B cell (primary cell): ENCODE data around the gene SIGLEC7. TPM values are rescaled to one million over a fixed set of nuclear protein-coding genes. Genes with fewer than 3 reads are reported as not detected.

Source experiments
- ATAC-seq: fragments of 200-7000 bp; cut with Tn5 transposase; one replicate; pipeline ENCODE4 v1.10.0; 2021; ENCODE audit warnings: low read depth, mild to moderate bottlenecking, moderate number of reproducible peaks, moderate library complexity
- CTCF ChIA-PET: fragments of 350-600 bp; sonication (Branson Sonifier 250); formaldehyde crosslinking; loops from one replicate; lab custom pipeline; 2021; ENCODE audit warnings: antibody characterized with exemption, inconsistent platforms; lab: Charles Lee
- POLR2A ChIA-PET: fragments of 350-600 bp; sonication (Branson Sonifier 250); formaldehyde crosslinking; loops from one replicate; lab custom pipeline; 2021; ENCODE audit warnings: antibody characterized with exemption; lab: Charles Lee
- DNase-seq: peaks from one replicate; pipeline ENCODE4 v3.0.0; 2013
- H2AFZ ChIP-seq: 2 replicates; pipeline ENCODE4 v1.6.1; 2012; ENCODE audit warnings: mild to moderate bottlenecking, low read depth, low read length; ENCODE audit not compliant: insufficient read depth, poor library complexity, severe bottlenecking
- H3K27ac ChIP-seq, 2 donors: 1 replicate in 1 of 2; 2 replicates in 1 of 2; pipeline ENCODE4 v1.5.1; 2012 to 2013; ENCODE audit warnings: low read length in 2 of 2, mild to moderate bottlenecking in 2 of 2, moderate library complexity in 1 of 2
- H3K27me3 ChIP-seq, 4 experiments: fragments of 200-600 bp in 1 of 4; sonication (generic) in 1 of 4; replicated peaks in 1 of 4; 1 replicate in 2 of 4; 2 replicates in 2 of 4; pipeline versions ENCODE4 v1.6.1 to v1.7.0; 2013 to 2016; ENCODE audit warnings: low read length in 3 of 4, mild to moderate bottlenecking in 2 of 4, mixed read lengths in 1 of 4, moderate library complexity in 1 of 4; ENCODE audit not compliant: insufficient read depth in 4 of 4, control insufficient read depth in 3 of 4; ENCODE audit errors: control extremely low read depth in 1 of 4
- H3K36me3 ChIP-seq, 2 experiments: replicated peaks in 1 of 2; 1 replicate in 1 of 2; 2 replicates in 1 of 2; pipeline versions ENCODE4 v1.6.1 to v1.7.1; 2013; ENCODE audit warnings: low read length in 1 of 2; ENCODE audit not compliant: insufficient read depth in 2 of 2, control insufficient read depth in 1 of 2; ENCODE audit errors: control extremely low read depth in 1 of 2, extremely low read depth in 1 of 2
- H3K4me1 ChIP-seq, 2 donors: fragments of 200-600 bp in 1 of 2; sonication (generic) in 1 of 2; 1 replicate in 1 of 2; 2 replicates in 1 of 2; pipeline versions ENCODE4 v1.5.1 to v1.6.1; 2013 to 2017; ENCODE audit warnings: low read length in 2 of 2; ENCODE audit not compliant: control insufficient read depth in 2 of 2, insufficient read depth in 2 of 2
- H3K4me2 ChIP-seq: replicated peaks from 2 replicates; pipeline ENCODE3; 2012; ENCODE audit warnings: mild to moderate bottlenecking, low read depth, low read length; ENCODE audit not compliant: poor library complexity, severe bottlenecking
- H3K4me3 ChIP-seq, 5 experiments: fragments of 200-600 bp in 1 of 5; sonication (generic) in 1 of 5; 1 replicate in 3 of 5; 2 replicates in 2 of 5; pipeline versions ENCODE4 v1.5.1 to v1.7.0; 2011 to 2016; ENCODE audit warnings: low read length in 4 of 5, mild to moderate bottlenecking in 4 of 5, low read depth in 2 of 5, control low read depth in 1 of 5, moderate library complexity in 1 of 5; ENCODE audit not compliant: insufficient read depth in 1 of 5; ENCODE audit errors: control extremely low read depth in 1 of 5, extremely low read depth in 1 of 5
- H3K79me2 ChIP-seq: fragments of 200-600 bp; sonication (generic); one replicate; pipeline ENCODE4 v1.6.0; 2016; ENCODE audit warnings: low read length; ENCODE audit not compliant: control insufficient read depth, insufficient read depth
- H3K9ac ChIP-seq: fragments of 200-600 bp; sonication (generic); 2 replicates; pipeline ENCODE4 v1.6.1; 2017; ENCODE audit warnings: mild to moderate bottlenecking, low read length, moderate library complexity
- H3K9me3 ChIP-seq, 3 donors: one replicate each; pipeline versions ENCODE4 v1.6.1 to v1.7.1; 2013; ENCODE audit warnings: low read length in 2 of 3; ENCODE audit not compliant: control insufficient read depth in 2 of 3, insufficient read depth in 1 of 3; ENCODE audit errors: control extremely low read depth in 1 of 3
- H4K20me1 ChIP-seq: 2 replicates; pipeline ENCODE4 v1.6.0; 2012; ENCODE audit warnings: mild to moderate bottlenecking, low read length; ENCODE audit not compliant: insufficient read depth, control insufficient read depth, poor library complexity, severe bottlenecking
- H3K27ac Mint-ChIP-seq: one replicate; pipeline ENCODE4 v1.8.0; 2021; ENCODE audit warnings: mixed read lengths
- H3K27me3 Mint-ChIP-seq: one replicate; pipeline ENCODE4 v1.8.0; 2021; ENCODE audit warnings: mixed read lengths
- H3K4me1 Mint-ChIP-seq: one replicate; pipeline ENCODE4 v1.8.0; 2021; ENCODE audit warnings: mixed read lengths
- H3K4me3 Mint-ChIP-seq: one replicate; pipeline ENCODE4 v1.8.0; 2021; ENCODE audit warnings: mixed read lengths
- H3K9me3 Mint-ChIP-seq: one replicate; pipeline ENCODE4 v1.8.0; 2022; ENCODE audit warnings: mixed read lengths; ENCODE audit not compliant: insufficient read depth
- CTCF ChIP-seq: fragments of 200-600 bp; IDR thresholded peaks from one replicate; pipeline ENCODE4 v1.8.0; 2022; ENCODE audit warnings: antibody characterized with exemption, mild to moderate bottlenecking
- EZH2 ChIP-seq: IDR thresholded peaks from 2 replicates; pipeline ENCODE4 v1.6.1; 2012; ENCODE audit warnings: borderline replicate concordance, low read depth, mild to moderate bottlenecking, moderate library complexity, low read length; ENCODE audit not compliant: insufficient read depth, poor library complexity, severe bottlenecking
- WGBS: methylation state at CpG from one replicate; pipeline ENCODE4 v1.1.5; 2013; ENCODE audit warnings: missing lambda C conversion rate; ENCODE audit not compliant: insufficient coverage; 5-methylcytosine and 5-hydroxymethylcytosine counted together
- intact Hi-C: fragments of 100-400 bp; cut with micrococcal nuclease; formaldehyde crosslinking; loops from one replicate; pipeline ENCODE4 v1.10.0; 2022
- polyA plus RNA-seq: library from polyadenylated mRNA; depleted of rRNA; stranded (reverse); fragments of >200 nt; gene quantifications from 2 replicates; pipeline ENCODE4 v1.2.3, GENCODE V29; 2012
- total RNA-seq, 2 donors: library from RNA; stranded (reverse); fragments of 120-200 nt in 1 of 2; gene quantifications; 1 replicate in 1 of 2; 2 replicates in 1 of 2; pipeline versions ENCODE4 v1.2.3 to v1.2.4, GENCODE V29; 2013 to 2022

SIGLEC7 gene
- total and polyA plus RNA-seq, 2 donors (not counting 1 experiment from before 2014, with no cell fraction given) = 0.52 TPM; not detected in 1

- TF ChIP-seq CTCF = no peak
- TF ChIP-seq EZH2 = no peak
- Histone ChIP-seq H3K9me3 (no peaks in the 10 kb centered on the region), H3K4me3 (no peak overlapping the region), H3K4me1 (no peaks in the 10 kb centered on the region), H3K36me3 (no peaks in the 10 kb centered on the region), H3K79me2 (no peaks in the 10 kb centered on the region), H3K9ac (no peak overlapping the region), H2AFZ (no peak overlapping the region), H4K20me1 (no peaks in the 10 kb centered on the region), H3K27me3 (no peaks in the 10 kb centered on the region), H3K27ac (no peak overlapping the region), H3K4me2 (no peak overlapping the region)
- ChIA-PET POLR2A (no interaction called here), CTCF (no interaction called here)
- DNase-seq = no peak
- Mint-ChIP-seq H3K9me3 (no peaks in the 10 kb centered on the region), H3K27me3 (peaks cover 5% of the 10 kb centered on the region), H3K4me3 (no peak overlapping the region), H3K27ac (no peak overlapping the region), H3K4me1 (no peaks in the 10 kb centered on the region)
- ATAC-seq = peak; percentile 75
- 79% methylated on average over 13 of the region's 21 CpGs for WGBS
- intact Hi-C loops = no loop called here
Measured at GRCh38 chr19:51194527-51195315, 52.6 kb downstream of the SIGLEC7 start.

DNA sequence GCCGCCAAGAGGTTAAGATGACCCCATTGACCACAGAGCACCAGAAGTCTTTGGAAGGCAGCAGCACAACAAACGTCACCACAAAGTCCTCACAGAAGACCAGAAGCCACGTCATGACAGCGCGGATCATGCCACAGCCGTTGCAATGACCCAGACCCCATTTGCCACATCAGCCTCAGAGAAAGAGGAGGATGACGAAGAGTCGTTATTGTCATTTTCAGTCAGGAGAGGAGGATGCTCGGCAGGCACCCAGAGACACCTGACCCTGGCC, 53.1 kb downstream of the SIGLEC7 start:
- H3K4me2 ChIP-seq = no peak overlapping the region
- H3K27ac ChIP-seq = no peak overlapping the region
- H2AFZ ChIP-seq = no peak overlapping the region
- ATAC-seq (no peak), DNase-seq (no peak)
- H3K4me3 Mint-ChIP-seq = no peak overlapping the region
- no peak overlapping the region for H3K27ac Mint-ChIP-seq
- no peaks in the 10 kb centered on the region for H4K20me1 ChIP-seq
- no peaks in the 10 kb centered on the region for H3K9me3 ChIP-seq
- no peaks in the 10 kb centered on the region for H3K36me3 ChIP-seq
- intact Hi-C loops = no loop called here
- ChIA-PET POLR2A (no interaction called here), CTCF (no interaction called here)
- no peak overlapping the region for H3K9ac ChIP-seq
- H3K4me1 Mint-ChIP-seq = no peaks in the 10 kb centered on the region
- WGBS = 92% methylated on average over 2 of the region's 9 CpGs
- no peaks in the 10 kb centered on the region for H3K79me2 ChIP-seq
- no peaks in the 10 kb centered on the region for H3K4me1 ChIP-seq
- H3K27me3 Mint-ChIP-seq = peaks cover 6% of the 10 kb centered on the region
- TF ChIP-seq CTCF (no peak), EZH2 (no peak)
- H3K4me3 ChIP-seq = no peak overlapping the region
- peaks cover 0 to 2% (median 0%) of the 10 kb centered on the region in 4 experiments for H3K27me3 ChIP-seq
- H3K9me3 Mint-ChIP-seq = no peaks in the 10 kb centered on the region
